Progenitor cell of endocrine pancreas (in vitro differentiated cells): Measurements from ENCODE around the gene MICB. TPM values are rescaled to one million over a fixed set of nuclear protein-coding genes. Genes with fewer than 3 reads are reported as not detected.

Experiments
- DNase-seq: peaks from one replicate; pipeline ENCODE4 v3.0.0; 2021; ENCODE audit warnings: low spot score; ENCODE audit not compliant: unreplicated experiment
- H3K27ac Mint-ChIP-seq: 2 replicates; pipeline ENCODE4 v1.8.0; 2021; ENCODE audit warnings: mild to moderate bottlenecking, moderate library complexity, mixed read lengths
- H3K27me3 Mint-ChIP-seq: 2 replicates; pipeline ENCODE4 v1.8.0; 2021; ENCODE audit warnings: mixed read lengths
- H3K36me3 Mint-ChIP-seq: 2 replicates; pipeline ENCODE4 v1.8.0; 2022; ENCODE audit warnings: mixed read lengths; ENCODE audit not compliant: insufficient read depth
- H3K4me1 Mint-ChIP-seq: 2 replicates; pipeline ENCODE4 v1.8.0; 2021; ENCODE audit warnings: low read depth, mixed read lengths
- H3K4me3 Mint-ChIP-seq: 2 replicates; pipeline ENCODE4 v1.8.0; 2021; ENCODE audit warnings: low read depth, mild to moderate bottlenecking, moderate library complexity, mixed read lengths
- H3K9me3 Mint-ChIP-seq: 2 replicates; pipeline ENCODE4 v1.8.0; 2021; ENCODE audit warnings: low read depth, mixed read lengths
- CTCF ChIP-seq: fragments of 200-600 bp; sonication (generic); IDR thresholded peaks from one replicate; pipeline ENCODE4 v1.5.0; 2021; ENCODE audit warnings: antibody characterized with exemption, mild to moderate bottlenecking; ENCODE audit not compliant: unreplicated experiment
- total RNA-seq: library from RNA; stranded (reverse); gene quantifications from 2 replicates; pipeline ENCODE4 v1.2.1, GENCODE V29; 2021

MICB gene
- total RNA-seq, 1 donor from 2014 or later = 0.43 TPM

GRCh38 chr6:31460361-31461025 is 37.5 kb upstream of the MICB start:
- Mint-ChIP-seq H3K27me3 (peaks cover 9% of the 10 kb centered on the region), H3K27ac (no peak overlapping the region), H3K4me1 (peaks cover 4% of the 10 kb centered on the region), H3K9me3 (no peaks in the 10 kb centered on the region), H3K36me3 (no peaks in the 10 kb centered on the region), H3K4me3 (no peak overlapping the region)
- no peak for TF ChIP-seq CTCF
- DNase-seq = no peak

- H3K27ac Mint-ChIP-seq = peak overlapping the region; percentile 93
- H3K4me3 Mint-ChIP-seq = peak overlapping the region; percentile 81
- TF ChIP-seq CTCF = no peak
- no peaks in the 10 kb centered on the region for H3K36me3 Mint-ChIP-seq
- peaks cover 9% of the 10 kb centered on the region for H3K27me3 Mint-ChIP-seq
- H3K9me3 Mint-ChIP-seq = no peaks in the 10 kb centered on the region
- DNase-seq = no peak
- H3K4me1 Mint-ChIP-seq = peaks cover 4% of the 10 kb centered on the region
Measured at GRCh38 chr6:31462026-31462963, 35.6 kb upstream of the MICB start.

GRCh38 chr6:31462964-31463870 is 34.7 kb upstream of the MICB start:
- H3K36me3 Mint-ChIP-seq = no peaks in the 10 kb centered on the region
- H3K27ac Mint-ChIP-seq = peak overlapping the region; percentile 83
- H3K4me3 Mint-ChIP-seq = peak overlapping the region; percentile 81
- peaks cover 4% of the 10 kb centered on the region for H3K4me1 Mint-ChIP-seq
- no peak for TF ChIP-seq CTCF
- peak; percentile 82 for DNase-seq
- peaks cover 9% of the 10 kb centered on the region for H3K27me3 Mint-ChIP-seq
- H3K9me3 Mint-ChIP-seq = no peaks in the 10 kb centered on the region

GRCh38 chr6:31464252-31465184 is 33.4 kb upstream of the MICB start:
- Mint-ChIP-seq H3K4me1 (peaks cover 4% of the 10 kb centered on the region), H3K27me3 (peaks cover 10% of the 10 kb centered on the region)

More at GRCh38 chr6:31464252-31465184, 33.4 kb upstream of the MICB start:
- DNase-seq = no peak
- Mint-ChIP-seq H3K4me3 (no peak overlapping the region), H3K9me3 (no peaks in the 10 kb centered on the region), H3K36me3 (no peaks in the 10 kb centered on the region), H3K27ac (no peak overlapping the region)
- no peak for TF ChIP-seq CTCF
